ENCODE results near the gene FAXDC2. TPM values are rescaled to one million over a fixed set of nuclear protein-coding genes. Genes with fewer than 3 reads are reported as not detected.

FAXDC2 gene
- polyA plus RNA-seq, 1 donor (not counting 4 experiments of a cell fraction or from before 2014, with no cell fraction given) = 4.6 TPM

DNA sequence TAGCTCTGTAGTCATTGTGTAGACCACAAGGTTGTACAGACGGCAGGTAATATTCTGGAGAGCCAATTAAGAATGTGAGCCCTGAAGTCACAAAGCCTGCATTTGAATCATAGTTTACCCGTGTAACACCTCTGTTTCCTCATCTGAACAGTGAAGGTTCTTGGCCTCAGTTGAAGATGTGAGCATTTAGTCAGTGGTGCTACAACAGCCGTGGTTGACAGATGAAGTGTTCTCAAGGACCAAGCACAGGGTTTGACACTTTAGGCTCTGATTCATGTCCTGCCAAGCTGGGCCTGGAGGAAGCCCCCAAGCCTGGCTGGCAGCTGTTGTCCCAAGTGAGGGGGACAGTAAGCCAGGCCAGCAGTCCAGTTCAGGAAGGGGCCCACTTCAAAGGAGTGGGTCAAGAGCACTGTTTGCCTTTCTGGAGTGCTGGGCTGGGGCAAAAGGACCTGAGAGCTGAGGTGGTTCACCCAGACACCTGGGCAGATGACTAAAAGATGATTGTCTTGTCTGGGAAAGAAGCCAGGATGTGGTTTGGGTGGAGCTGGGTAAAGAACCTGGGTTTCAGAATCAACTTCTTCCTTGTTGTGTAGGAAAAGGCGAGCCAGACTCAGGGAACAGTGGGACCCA is 20.7 kb downstream of the FAXDC2 start:
- H2AFZ ChIP-seq (ENCODE audit: control insufficient read depth, low read length) = no peak overlapping the region

DNA sequence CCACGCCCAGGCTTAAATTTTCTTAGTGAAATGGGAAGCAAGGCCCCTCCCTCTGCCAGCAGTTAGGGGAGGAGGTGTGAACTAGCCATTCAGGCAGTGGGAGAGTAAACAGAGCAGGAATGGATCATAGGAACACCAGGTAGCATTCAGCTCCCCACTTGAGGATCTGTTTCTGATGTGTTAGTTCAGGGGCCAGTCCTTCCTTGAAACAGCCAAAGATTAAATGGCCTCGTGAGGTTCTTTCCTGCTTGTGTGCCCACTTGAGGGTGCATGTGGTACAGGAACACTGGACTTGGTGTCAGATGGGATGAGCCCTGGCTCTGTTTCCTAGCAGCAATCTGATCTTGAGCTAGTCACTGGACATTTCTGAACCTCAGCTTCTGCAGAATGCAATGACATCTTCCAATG is 21.2 kb downstream of the FAXDC2 start:
- Histone ChIP-seq H3K4me2 (ENCODE audit: control insufficient read depth, extremely low read depth, insufficient read depth, low read depth, low read length) (peak overlapping the region; percentile 65), H3K36me3 (ENCODE audit: control insufficient read depth in 2 of 2, extremely low read depth in 1 of 2, insufficient read depth in 2 of 2, low read length in 2 of 2) (peaks cover under 1 to 6% of the 10 kb centered on the region in 2 experiments), H2AFZ (ENCODE audit: control insufficient read depth, low read length) (no peak overlapping the region), H3K79me2 (ENCODE audit: control insufficient read depth, insufficient read depth, low read length) (no peaks in the 10 kb centered on the region), H3K9me3 (ENCODE audit: control insufficient read depth, low read depth, low read length) (no peaks in the 10 kb centered on the region), H3K9me1 (ENCODE audit: control insufficient read depth, extremely low read depth, insufficient read depth, low read length) (no peaks in the 10 kb centered on the region), H4K20me1 (ENCODE audit: control insufficient read depth, extremely low read depth, insufficient read depth, low read length) (peaks cover 6% of the 10 kb centered on the region), H3K4me3 (ENCODE audit: control insufficient read depth in 2 of 3, extremely low read depth in 1 of 3, insufficient read depth in 2 of 3, low read depth in 1 of 3, low read length in 3 of 3) (no peak overlapping the region), H3K4me1 (ENCODE audit: control insufficient read depth, extremely low read depth, insufficient read depth, low read length) (peaks cover 41% of the 10 kb centered on the region), H3K9ac (ENCODE audit: control insufficient read depth, extremely low read depth, insufficient read depth, low read length) (peak overlapping the region; percentile 64), H3K27ac (ENCODE audit: control insufficient read depth, insufficient read depth, low read length) (peak overlapping the region; percentile 96), H3K27me3 (ENCODE audit: control insufficient read depth, extremely low read depth, insufficient read depth, low read length) (no peaks in the 10 kb centered on the region)
- dilution Hi-C loops (cut with MboI; ENCODE audit: extremely low pct_ligation_motif_present, low sequenced_read_pairs) = no loop called here
- FAIRE-seq = no peak
- no peak for TF ChIP-seq EZH2 (IDR thresholded peaks at IDR 0.05; ENCODE audit: low read length)
- TF ChIP-seq, protein P1, sequence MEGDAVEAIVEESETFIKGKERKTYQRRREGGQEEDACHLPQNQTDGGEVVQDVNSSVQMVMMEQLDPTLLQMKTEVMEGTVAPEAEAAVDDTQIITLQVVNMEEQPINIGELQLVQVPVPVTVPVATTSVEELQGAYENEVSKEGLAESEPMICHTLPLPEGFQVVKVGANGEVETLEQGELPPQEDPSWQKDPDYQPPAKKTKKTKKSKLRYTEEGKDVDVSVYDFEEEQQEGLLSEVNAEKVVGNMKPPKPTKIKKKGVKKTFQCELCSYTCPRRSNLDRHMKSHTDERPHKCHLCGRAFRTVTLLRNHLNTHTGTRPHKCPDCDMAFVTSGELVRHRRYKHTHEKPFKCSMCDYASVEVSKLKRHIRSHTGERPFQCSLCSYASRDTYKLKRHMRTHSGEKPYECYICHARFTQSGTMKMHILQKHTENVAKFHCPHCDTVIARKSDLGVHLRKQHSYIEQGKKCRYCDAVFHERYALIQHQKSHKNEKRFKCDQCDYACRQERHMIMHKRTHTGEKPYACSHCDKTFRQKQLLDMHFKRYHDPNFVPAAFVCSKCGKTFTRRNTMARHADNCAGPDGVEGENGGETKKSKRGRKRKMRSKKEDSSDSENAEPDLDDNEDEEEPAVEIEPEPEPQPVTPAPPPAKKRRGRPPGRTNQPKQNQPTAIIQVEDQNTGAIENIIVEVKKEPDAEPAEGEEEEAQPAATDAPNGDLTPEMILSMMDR (optimal IDR thresholded peaks at IDR 0.05 in 1 of 3, IDR thresholded peaks at IDR 0.05 in 1 of 3, conservative IDR thresholded peaks at IDR 0.05 in 1 of 3; ENCODE audit: extremely low read depth in 1 of 3, insufficient read depth in 2 of 3, low read length in 3 of 3) = no peak
- peak; percentile 5 for DNase-seq (ENCODE audit: low read depth, low spot score)

More for the DNA sequence above, 20.7 kb downstream of the FAXDC2 start:
- Histone ChIP-seq H3K9me1 (ENCODE audit: control insufficient read depth, extremely low read depth, insufficient read depth, low read length) (peaks cover 3% of the 10 kb centered on the region), H3K36me3 (ENCODE audit: control insufficient read depth in 2 of 2, extremely low read depth in 1 of 2, insufficient read depth in 2 of 2, low read length in 2 of 2) (peaks cover 0 to 5% of the 10 kb centered on the region in 2 experiments), H3K27me3 (ENCODE audit: control insufficient read depth, extremely low read depth, insufficient read depth, low read length) (no peaks in the 10 kb centered on the region), H3K4me2 (ENCODE audit: control insufficient read depth, extremely low read depth, insufficient read depth, low read depth, low read length) (peak overlapping the region; percentile 65), H4K20me1 (ENCODE audit: control insufficient read depth, extremely low read depth, insufficient read depth, low read length) (peaks cover 6% of the 10 kb centered on the region), H3K4me3 (ENCODE audit: control insufficient read depth in 2 of 3, extremely low read depth in 1 of 3, insufficient read depth in 2 of 3, low read depth in 1 of 3, low read length in 3 of 3) (peak overlapping the region in 1 of 3 experiments; percentile 1), H3K79me2 (ENCODE audit: control insufficient read depth, insufficient read depth, low read length) (no peaks in the 10 kb centered on the region), H3K9ac (ENCODE audit: control insufficient read depth, extremely low read depth, insufficient read depth, low read length) (peak overlapping the region; percentile 64), H3K4me1 (ENCODE audit: control insufficient read depth, extremely low read depth, insufficient read depth, low read length) (peaks cover 47% of the 10 kb centered on the region), H3K27ac (ENCODE audit: control insufficient read depth, insufficient read depth, low read length) (peak overlapping the region; percentile 96), H3K9me3 (ENCODE audit: control insufficient read depth, low read depth, low read length) (no peaks in the 10 kb centered on the region)
- TF ChIP-seq, protein P1 (optimal IDR thresholded peaks at IDR 0.05 in 1 of 3, IDR thresholded peaks at IDR 0.05 in 1 of 3, conservative IDR thresholded peaks at IDR 0.05 in 1 of 3; ENCODE audit: extremely low read depth in 1 of 3, insufficient read depth in 2 of 3, low read length in 3 of 3) = no peak
- TF ChIP-seq EZH2 (IDR thresholded peaks at IDR 0.05; ENCODE audit: low read length) = no peak
- dilution Hi-C loops (cut with MboI; ENCODE audit: extremely low pct_ligation_motif_present, low sequenced_read_pairs) = no loop called here
- DNase-seq (ENCODE audit: low read depth, low spot score) = peak; percentile 81
- FAIRE-seq = peak; percentile 95
